NB4 (cell line): ENCODE results near the gene RIPOR3.

Experiments used
- DNase-seq: peaks from one replicate; pipeline ENCODE4 v3.0.0; 2010; ENCODE audit warnings: low read depth
- H3K4me3 ChIP-seq: one replicate; pipeline ENCODE4 v1.5.1; 2011; ENCODE audit warnings: mild to moderate bottlenecking, low read depth, low read length, moderate library complexity
- MYC ChIP-seq: IDR thresholded peaks from 2 replicates; pipeline ENCODE4 v1.6.1; 2011; ENCODE audit warnings: low read depth, low read length
- POLR2A ChIP-seq: IDR thresholded peaks from 2 replicates; pipeline ENCODE4 v1.6.1; 2011; ENCODE audit warnings: mild to moderate bottlenecking; ENCODE audit not compliant: insufficient read length; ENCODE audit errors: extremely low read depth
- TF ChIP-seq, protein P1 (sequence below): IDR thresholded peaks from 2 replicates; pipeline ENCODE4 v1.6.1; 2011; ENCODE audit warnings: low read depth, low read length
- TF ChIP-seq, protein P2 (sequence below): IDR thresholded peaks from one replicate; pipeline ENCODE4 v1.5.1; 2012; ENCODE audit warnings: low read depth, low read length

The RIPOR3 gene

DNA sequence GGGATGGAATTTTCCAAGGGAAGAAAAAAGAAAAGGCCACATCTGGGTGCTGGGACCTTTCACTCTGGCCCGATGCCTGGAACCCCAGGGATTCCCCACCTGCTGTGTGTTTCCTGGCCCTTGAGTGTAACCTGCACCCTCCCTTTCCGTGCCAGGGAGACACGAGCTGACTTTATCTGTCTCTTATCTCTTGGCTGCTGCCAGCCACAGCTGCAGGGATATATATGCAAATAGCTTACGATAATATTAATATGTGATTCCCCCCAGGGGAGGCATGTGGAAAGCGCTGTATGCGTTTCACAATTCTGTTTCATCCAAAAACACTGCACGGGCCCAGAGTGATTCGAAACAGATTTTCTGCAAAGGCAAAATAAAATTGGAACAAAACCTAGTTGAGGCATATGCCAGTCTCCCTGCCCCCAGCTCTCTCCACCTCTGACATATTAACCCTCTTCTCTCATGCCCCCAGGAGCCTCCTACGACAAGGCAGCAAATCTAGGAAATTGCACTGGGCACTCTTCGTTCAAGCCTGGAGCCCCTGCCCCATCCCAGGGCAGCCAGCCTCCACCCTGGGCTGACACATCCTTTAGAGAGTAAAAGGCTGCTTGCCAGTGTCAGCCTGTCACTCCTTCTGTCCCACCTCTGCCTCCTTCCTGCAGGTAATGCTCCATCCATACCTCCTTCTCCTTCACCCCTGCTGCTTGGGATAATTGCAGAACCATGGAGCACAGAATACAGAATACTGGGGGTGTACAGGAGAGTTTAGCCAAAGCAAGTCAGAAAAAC, 1.3 kb downstream of the RIPOR3 start:
- no peak for DNase-seq
- TF ChIP-seq POLR2A = no peak
- TF ChIP-seq, protein P1, sequence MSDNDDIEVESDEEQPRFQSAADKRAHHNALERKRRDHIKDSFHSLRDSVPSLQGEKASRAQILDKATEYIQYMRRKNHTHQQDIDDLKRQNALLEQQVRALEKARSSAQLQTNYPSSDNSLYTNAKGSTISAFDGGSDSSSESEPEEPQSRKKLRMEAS = no peak
- TF ChIP-seq MYC = no peak
- TF ChIP-seq, protein P2, sequence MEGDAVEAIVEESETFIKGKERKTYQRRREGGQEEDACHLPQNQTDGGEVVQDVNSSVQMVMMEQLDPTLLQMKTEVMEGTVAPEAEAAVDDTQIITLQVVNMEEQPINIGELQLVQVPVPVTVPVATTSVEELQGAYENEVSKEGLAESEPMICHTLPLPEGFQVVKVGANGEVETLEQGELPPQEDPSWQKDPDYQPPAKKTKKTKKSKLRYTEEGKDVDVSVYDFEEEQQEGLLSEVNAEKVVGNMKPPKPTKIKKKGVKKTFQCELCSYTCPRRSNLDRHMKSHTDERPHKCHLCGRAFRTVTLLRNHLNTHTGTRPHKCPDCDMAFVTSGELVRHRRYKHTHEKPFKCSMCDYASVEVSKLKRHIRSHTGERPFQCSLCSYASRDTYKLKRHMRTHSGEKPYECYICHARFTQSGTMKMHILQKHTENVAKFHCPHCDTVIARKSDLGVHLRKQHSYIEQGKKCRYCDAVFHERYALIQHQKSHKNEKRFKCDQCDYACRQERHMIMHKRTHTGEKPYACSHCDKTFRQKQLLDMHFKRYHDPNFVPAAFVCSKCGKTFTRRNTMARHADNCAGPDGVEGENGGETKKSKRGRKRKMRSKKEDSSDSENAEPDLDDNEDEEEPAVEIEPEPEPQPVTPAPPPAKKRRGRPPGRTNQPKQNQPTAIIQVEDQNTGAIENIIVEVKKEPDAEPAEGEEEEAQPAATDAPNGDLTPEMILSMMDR = no peak
- H3K4me3 ChIP-seq = no peak overlapping the region

DNA sequence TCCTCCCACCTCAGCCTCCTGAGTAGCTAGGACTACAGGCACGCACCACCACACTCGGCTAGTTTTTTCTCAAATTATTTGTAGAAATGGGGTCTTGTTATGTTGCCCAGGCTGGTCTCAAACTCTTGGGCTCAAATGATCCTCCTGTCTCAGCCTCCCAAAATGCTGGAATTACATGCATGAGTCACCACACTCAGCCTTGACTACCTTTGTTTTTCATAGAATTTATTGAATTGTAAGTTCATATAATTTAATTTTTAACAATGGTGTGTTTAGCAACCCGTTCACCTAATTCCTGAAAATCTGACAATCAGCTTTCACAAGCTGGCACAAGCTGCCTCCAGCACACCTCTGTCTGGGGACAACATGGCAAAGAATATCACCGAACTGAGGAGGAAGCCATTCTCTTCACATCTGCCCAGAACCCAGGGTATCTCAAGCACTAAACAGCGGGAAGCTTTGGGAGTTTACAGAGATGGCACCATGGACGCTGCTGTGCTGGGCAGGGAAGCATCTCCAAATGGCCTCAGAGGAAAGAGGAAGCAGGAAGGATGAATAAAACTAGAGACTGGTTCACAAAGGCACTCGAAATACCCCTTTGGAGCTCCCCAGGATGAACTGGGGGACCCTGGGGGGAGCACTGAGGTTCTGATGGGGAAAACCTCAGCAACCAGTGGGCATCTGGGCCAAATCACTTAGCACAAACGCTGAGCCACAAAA, 2.9 kb downstream of the RIPOR3 start:
- TF ChIP-seq MYC (no peak), POLR2A (no peak)
- TF ChIP-seq, protein P2 = no peak
- TF ChIP-seq, protein P1 = no peak
- no peak overlapping the region for H3K4me3 ChIP-seq
- DNase-seq = no peak

DNA sequence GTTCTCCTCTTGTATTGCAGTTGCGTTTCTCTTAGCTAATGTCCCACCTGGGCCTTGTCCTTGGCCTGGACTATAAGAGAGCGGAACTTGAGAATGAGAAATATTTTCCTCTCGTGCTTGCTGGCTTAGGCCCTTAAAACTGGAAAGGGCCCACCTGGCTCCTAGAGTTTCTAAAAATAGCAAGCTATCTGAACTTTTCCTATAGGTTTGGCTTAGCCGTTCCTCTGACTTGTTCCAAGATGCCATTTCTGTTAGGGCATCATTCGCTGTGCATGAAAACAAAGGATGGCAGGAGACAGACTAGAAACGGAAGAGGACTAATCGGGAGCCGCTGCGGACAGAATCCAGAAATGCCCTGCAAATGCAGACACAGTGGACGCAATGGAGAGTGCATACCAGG, 4.5 kb downstream of the RIPOR3 start:
- H3K4me3 ChIP-seq = no peak overlapping the region
- TF ChIP-seq MYC (no peak), POLR2A (no peak)
- TF ChIP-seq, protein P2 = no peak
- TF ChIP-seq, protein P1 = no peak
- DNase-seq = no peak

DNA sequence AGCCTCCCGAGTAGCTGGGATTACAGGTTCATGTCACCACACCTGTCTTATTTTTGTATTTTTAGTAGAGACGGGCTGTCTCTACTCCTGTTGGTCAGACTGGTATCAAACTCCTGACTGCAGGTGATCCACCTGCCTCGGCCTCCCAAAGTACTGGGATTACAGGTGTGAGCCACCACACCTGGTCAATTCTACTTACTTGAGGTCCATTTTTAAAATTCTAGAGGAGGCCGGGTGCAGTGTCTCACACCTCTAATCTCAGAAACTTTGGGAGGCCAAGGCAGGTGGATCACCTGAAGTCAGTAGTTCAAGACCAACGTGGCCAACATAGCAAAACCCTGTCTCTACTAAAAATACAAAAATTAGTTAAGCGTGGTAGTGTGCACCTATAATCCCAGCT, 7.8 kb downstream of the RIPOR3 start:
- H3K4me3 ChIP-seq = no peak overlapping the region
- TF ChIP-seq POLR2A (no peak), MYC (no peak)
- TF ChIP-seq, protein P1 = no peak
- TF ChIP-seq, protein P2 = no peak

DNA sequence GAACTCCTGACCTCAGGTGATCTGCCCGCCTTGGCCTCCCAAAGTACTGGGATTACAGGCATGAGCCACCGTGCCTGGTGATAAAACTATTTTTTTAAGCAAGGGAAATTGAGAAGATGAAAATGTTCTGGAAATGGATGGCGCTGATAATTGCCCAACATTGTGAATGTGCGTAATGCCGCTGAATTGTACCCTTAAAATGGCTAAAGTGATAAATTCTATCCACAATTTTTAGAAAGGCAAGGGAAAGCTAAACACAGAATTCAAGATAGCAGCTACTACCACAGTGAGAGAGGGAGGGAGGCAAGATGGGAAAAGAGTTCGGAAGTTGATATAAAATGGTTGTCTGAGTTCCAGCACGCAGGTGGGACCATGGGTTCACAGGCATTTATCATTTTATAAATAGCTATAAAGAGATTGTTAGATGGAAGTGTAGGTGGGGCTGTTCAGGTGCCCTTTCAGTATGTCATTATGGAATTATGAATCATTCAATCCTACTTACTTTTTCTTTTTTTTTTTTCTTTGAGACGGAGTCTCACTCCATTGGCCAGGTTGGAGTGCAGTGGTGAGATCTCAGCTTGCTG, 8.3 kb downstream of the RIPOR3 start:
- TF ChIP-seq MYC (no peak), POLR2A (no peak)
- TF ChIP-seq, protein P2 = no peak
- TF ChIP-seq, protein P1 = no peak
- H3K4me3 ChIP-seq = no peak overlapping the region
- DNase-seq = no peak

More for the DNA sequence above, 7.8 kb downstream of the RIPOR3 start:
- no peak for DNase-seq
